HG03097 (cell line): ENCODE results near the gene SPSB1.
"Not testable (repeated sequence)": the region's sequence is repeated elsewhere in the genome, so short reads cannot be mapped to it uniquely, and the experiment has no call there.

Experiments used
- ATAC-seq: cut with Tn5 transposase; IDR thresholded peaks from one replicate; pipeline ENCODE4 v1.9.1; 2021; ENCODE audit not compliant: unreplicated experiment, low FRiP score

Gene SPSB1

DNA sequence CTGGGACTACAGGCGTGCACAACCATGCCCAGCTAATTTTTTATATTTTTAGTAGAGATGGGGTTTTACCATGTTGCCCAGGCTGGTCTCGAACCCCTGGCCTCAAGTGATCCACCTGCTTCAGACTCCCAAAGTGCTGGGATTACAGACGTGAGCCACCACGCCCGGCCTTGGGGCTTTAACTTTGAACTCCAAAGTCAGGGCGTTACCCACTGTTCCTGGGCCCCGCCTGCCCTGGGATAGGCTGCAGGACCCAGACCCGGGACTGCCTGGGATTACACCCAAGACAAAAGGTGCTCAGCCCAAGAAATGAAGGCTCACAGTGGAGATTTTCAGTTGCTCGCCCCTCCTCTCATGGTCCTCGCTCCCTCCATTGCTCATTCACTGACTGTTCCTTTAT is 92.7 kb downstream of the SPSB1 start:
- not testable (repeated sequence) for ATAC-seq

DNA sequence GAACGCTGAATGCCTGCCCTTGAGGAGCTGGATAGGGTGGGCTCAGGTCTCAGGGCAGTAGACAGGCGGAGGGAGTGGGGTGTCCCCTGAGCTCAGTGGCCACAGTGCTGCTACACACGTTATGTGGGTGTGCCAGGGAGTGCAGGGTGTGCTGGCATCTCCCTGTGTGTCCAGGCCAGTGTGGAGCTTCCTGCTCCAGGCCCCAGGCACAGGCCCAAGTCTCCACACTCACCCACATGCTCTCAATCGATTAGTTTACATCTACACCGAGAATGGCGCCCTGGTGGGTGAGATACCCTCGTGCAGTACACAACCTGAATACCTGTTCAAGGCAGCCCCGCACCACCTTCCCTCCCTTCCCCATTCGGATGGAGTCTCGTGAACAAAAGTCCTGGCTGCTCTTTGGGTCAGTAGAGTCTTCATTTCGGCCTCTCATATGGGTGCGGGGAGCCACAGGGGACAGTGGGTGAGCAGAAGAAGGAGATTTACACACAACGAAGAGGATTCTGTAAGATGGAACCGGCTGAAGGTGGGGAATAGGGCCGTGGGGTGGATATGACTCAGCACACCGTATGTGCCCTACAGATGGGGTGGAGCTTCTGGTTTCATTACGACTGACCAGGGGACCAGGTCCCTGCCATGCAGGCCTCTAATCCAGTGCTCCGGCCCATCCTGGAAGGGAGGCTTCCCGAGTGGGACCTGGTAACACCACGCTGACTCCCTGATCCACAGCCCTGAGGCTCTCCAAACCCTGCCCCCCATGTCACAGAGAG is 93.3 kb downstream of the SPSB1 start:
- no peak for ATAC-seq

DNA sequence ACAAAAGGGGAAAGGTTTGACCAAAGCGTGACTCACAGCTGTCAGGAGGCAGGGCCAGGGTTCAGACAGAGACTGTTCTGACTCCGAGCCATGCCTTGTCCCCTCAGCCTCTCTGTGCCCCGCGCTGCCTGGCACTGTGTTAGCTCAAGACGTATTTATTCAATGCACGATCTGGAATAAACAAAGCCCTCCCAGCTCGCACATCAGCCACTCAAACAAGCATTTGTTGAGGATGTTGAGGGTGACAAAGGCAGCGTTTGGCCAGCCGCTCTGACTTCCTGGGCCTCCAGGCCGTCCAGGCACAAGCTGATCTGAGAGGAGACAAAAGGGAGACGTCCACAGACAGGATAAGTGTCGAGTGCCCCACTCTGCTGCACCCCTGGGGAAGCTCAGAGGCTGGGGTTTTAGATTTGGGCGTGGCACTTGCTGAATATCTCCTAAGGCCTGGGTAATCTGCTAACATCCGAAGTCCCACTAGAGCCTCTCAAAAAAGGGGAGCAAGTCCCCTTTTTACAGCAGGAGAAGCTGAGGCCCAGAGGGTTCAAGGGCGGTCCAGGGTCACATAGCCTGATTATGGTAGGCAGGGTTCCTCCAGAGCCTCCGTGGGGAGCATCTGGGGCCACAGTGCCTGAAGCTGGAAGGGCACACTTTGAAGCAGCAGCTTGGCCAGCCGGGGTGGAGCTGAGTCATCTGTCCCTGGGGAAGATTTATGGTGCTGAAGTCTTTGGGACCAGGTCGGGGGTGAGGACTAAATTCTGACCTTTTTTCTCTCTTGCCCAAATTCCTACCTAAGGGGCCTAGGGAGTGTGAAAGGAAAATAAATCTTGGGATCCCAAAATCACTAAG is 95.9 kb downstream of the SPSB1 start:
- ATAC-seq, result no peak

DNA sequence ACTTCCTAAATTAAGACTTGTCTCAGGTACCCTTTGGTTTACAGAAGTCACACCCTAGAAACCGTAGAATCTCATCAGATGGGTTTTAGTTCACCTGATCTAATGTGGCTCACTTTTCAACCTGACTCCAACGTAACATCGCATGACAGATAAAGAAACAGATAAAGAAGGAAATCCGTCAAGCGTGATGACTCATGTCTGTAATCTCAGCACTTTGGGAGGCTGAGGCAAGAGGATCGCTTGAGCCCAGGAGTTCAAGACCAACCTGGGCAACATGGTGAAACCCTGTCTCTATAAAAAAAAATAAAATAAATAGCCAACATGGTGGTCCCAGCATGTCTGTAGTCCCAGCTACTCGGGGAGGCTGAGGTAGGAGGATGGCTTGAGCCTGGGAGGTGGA is 97.3 kb downstream of the SPSB1 start:
- no peak for ATAC-seq

DNA sequence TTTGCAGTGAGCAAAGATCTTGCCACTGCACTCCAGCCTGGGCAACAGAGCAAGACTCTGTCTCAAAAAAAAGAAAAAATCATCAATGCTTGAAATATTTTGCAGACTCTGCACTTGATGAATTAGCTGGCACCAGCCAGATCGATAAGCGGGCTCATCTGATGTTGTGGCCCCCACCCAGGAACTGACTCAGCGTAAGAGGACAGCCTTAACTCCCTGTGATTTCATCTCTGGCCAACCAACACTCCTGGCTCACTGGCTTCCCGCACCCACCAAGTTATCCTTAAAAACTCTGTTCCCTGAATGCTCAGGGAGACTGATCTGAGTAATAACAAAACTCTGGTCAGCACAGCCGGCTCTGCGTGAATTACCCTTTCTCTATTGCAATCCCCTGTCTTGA is 98.9 kb downstream of the SPSB1 start:
- ATAC-seq, result no peak

DNA sequence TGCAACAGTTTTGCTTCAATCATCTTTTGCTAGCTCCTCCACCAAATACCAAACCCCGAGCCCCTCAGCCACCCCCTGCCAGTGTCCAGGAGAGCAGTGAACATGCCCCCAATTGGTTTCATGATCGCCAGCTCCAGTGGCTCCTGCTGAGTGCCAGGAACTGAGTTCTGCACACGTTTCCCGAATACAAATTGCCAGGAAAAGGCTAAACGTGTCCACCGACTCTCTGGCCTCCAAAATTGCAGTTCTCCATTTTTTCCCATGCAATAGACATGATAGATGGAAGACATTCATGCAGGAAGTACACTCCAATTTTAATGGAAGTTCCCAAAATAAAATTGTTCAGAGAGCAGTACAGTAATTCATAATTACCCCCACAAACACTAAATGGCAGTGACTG is 101.3 kb downstream of the SPSB1 start:
- no peak for ATAC-seq

DNA sequence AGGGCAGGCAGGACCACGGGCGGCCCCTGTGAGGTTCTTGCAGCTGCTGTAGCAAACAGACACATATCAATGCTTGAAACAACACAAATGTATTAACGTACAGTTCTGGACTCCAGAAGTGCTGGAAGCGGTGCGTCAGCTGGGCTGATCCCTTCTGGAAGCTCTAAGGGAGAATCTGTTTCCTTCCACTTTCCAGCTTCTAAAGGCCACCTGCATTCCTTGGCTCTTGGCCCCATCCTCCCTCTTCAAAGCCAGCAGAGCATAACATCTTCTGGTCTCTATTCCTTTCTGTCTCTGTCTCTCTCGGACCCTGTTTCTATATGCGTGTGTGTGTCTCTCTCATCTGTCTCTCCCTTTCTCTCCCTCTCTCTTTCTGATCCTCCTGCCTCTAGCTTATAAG is 102.3 kb downstream of the SPSB1 start:
- ATAC-seq, result no peak

DNA sequence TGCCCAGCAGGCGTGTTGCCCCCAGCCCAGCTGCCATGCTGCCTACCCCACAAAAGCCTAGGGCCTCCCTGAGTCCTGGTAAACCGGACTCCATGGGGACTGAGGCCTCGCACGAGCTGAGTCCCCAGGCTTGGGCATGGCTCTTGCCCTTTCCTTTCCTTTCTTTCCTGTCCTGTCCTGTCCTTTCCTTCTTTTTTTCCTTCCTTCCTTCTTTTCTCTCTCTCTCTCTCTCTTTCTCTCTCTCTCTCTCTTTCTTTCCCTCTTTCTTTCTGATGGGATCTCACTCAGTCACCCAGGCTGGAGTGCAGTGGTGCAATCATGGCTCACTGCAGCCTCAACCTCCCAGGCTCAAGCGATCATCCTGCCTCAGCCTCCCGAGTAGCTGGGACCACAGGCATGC is 104.4 kb downstream of the SPSB1 start:
- ATAC-seq, result no peak

DNA sequence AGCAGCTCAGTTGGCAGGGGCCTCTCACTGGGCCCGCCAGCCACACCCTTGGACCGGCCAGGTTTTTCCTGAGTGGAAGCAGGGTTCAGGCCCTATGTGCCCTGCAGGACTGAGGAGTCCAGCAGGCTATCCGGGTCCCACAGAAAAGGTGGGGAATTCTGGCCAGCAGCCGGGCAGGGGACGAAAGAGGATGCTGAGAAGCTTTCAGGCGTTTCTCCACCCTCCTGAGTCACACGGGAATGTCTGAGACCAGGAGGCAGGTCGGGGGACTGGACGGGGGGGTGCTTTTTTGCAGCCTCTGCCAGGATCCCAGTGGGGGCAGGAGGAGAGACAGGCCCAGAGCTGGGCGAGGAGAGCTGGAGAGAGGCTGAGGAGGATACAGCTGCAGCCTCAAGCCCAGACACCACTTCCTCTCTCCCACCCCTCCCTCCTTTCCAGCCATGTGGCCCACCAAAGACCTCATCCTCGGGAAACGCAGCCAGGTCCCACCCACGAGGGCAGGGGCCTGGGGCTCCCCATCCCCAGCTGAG is 105.4 kb downstream of the SPSB1 start:
- no peak for ATAC-seq

DNA sequence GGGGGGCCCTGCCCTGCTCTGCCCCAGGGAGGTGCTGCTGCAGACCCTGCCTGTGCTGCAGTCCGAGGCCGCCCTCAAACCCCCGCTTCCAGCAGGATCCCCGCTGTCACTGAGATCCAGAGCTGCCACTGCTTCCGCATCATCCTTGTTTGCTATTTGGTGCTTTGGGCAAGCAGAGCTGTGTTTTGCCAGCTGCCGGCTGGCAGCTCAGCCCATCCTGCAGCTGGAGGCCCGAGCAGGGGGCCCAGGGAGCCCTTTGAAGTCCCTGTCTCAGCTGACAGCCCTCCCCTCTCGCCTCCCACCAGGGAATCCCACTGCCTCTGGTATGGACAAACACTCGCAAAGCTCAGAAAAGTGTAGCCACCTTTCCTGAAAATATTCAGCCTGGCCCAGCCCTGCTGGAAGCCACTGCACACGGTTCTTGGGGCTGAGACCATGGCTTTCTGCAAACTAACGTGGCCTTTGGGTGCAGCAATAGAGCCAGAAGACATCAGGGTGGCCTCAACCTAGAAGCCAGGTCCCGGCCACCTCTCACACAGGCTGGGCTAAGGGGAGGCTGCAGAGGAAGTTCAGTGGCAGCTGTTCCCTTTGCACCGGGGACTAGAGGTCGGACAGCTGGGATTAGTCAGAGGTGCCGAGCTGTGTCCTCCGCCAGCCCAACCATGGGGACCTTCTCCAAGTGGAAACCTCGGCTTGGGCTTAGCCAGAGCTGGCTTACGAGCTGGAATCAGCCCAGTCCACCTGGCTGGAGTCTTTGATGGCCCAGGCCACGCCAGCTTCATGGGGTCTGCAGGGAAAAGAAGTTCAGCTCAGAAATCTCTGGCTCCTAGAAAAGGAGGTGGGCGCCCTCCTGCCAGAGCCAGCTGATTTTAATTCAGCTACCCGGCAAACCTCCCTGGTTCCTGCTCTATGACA is 107.1 kb downstream of the SPSB1 start:
- no peak for ATAC-seq

DNA sequence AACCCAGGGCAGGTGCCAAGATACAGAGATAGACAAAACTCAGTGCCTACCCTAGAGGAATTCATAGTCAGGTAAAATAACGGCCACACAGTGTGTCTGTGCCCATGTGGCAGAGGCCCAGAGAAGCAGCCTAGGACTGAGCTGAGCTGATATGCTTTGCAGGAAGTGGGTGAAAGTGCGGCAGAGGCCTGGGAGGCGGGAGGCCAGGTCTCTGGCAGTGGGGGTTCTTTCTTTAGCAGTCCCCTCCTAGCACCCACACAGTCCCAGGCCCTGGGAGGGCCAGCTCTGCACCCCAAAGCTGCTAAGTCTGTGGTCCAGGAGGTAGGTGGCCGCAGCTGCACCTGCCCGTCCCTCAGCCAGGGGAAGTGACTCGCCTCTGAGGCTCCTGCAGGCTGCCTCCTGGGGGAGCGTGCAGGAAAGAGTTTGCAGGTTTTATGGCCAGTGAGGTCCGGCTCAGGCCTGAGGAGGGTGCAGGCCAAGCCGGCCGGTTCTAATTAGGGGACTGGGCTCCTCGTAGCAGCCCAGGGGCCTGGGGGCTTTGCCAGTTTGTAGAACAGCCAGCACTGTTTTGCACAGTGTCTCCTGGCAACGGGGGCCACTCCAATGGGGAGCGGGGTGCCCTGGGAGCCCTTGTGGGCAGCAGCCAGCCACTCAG is 107.9 kb downstream of the SPSB1 start:
- ATAC-seq, result no peak

DNA sequence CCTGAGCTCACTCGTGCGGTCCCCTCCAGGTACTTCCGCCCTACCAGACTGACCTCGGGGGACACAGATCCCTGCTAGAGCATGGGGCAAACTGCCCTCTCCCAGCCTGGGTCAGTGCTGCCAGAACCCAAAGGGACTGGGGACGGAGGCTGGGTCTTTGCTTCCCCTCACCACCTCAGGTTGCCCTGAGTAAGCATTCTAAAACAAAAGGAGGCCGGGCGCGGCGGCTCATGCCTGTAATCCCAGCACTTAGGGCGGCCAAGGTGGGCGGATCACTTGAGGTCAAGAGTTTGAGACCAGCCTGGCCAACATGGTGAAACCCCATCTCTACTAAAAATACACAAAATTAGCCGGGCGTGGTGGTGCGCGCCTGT is 108.4 kb downstream of the SPSB1 start:
- no peak for ATAC-seq

DNA sequence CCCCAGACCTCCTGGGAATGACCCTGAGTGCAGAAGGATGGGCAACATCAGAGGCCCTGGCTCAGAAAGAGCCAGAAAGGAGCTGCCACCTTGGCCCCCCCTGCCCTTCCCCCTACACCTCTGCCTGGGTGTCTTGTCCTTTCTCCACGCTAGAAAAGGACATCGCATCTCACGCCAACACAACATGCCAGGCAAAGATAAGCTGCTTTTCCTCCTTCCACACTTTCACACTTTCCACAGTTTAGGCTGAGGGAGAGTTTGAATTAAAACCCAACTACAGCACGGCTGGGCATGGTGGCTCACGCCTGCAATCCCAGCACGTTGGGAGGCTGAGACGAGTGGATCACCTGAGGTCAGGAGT is 109.5 kb downstream of the SPSB1 start:
- ATAC-seq, result no peak

DNA sequence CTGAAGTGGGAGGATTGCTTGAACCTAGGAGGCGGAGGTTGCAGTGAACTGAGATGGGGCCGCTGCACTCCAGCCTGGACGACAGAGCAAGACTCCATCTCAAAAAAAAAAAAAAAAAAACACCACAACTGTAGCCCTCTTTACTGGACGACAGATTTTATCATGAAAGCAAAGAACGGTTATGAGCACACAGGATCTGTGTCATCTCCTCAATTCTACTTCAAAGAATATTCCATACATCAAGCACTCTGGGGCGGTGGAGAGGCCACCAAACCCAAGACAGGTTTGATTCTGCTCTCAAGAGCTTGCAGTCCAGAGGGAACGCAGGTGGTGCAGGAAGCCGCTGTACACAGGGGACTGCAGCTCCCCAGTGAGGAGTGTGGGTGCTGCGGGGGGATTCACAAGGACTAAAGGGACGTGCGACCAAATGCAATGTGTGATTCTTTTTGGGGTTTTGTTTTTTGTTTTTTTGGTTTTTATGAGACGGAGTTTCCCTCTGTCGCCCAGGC is 110.1 kb downstream of the SPSB1 start:
- no peak for ATAC-seq

DNA sequence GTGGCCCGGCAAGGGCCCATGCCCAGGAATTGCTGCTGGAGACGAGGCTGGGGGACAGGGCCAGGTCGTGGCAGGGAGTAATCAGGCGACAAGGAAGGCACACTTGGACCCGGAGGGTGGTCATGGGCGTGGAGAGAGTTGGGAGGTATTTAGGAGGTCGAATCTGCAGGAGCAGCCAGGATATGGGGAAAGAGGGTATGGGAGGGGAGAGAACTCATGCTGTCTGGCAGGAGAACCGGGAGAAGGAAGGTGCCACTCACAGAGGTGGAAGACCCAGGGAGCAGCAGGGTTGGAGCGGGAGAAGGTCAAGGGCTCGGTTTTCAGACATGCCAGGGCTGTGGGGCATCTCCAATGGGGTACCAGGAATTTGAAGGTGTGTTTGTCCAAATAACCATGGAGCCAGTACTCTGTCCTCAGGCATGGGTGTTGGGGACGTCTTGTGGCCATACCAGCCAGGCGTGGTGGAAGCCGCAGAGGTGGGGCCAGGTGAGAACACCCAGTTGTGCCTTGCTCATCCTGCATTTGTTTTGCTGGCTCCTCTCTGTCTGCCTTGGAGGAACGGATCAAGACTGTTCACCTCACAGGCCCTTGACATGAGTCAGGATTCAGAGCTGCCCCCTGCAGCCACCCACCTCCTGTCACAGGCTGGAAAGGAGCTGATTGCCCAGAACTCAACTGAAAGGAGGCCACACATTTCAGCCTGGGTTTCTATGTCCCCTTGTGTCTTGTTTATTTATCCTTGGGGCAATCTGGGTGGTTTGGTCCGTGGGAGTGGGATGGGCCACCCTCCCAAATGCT is 111.6 kb downstream of the SPSB1 start:
- ATAC-seq, result no peak

DNA sequence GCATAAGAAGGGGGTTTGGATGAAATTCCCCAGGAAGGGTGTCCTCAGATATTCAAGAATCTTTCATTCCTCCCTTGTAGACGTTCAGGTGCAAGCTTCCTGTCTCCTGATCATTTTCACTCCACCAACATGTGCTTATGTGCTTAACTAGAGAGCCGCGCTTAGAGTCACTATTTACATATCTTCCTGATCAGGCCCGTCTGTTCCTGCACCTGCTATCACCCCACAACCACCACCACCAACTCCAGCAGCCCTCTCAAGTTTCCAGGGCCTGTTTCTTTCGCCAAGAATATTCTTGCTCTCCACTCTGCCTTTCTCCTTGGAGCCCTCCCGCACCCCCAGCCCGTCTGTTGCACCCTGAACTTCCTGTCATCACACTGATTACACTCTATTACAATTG is 113.4 kb downstream of the SPSB1 start:
- ATAC-seq, result no peak

DNA sequence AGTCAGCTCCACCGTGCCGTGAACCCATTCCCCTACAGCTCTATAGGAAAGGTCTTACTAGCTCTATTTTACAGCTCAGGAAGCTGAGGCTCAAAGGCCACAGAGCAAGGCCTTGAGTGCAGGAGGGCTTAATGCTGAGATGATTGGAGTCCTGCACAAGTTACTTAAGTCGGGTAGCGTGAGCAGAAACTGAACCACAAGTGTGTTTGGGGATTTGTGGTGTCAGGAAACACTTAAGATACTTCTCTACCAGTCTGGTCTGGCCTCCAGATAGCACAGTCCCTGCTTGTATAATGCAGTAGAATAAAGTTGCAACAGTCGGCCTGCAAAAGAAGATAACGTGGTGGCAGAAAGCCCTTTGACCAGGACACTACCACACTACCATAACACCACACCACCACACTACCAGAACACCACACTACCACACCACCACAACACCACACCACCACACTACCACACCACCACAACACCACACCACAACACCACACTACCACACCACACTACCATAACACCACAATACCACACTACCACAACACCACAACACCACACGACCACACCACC is 118.1 kb downstream of the SPSB1 start:
- no peak for ATAC-seq

DNA sequence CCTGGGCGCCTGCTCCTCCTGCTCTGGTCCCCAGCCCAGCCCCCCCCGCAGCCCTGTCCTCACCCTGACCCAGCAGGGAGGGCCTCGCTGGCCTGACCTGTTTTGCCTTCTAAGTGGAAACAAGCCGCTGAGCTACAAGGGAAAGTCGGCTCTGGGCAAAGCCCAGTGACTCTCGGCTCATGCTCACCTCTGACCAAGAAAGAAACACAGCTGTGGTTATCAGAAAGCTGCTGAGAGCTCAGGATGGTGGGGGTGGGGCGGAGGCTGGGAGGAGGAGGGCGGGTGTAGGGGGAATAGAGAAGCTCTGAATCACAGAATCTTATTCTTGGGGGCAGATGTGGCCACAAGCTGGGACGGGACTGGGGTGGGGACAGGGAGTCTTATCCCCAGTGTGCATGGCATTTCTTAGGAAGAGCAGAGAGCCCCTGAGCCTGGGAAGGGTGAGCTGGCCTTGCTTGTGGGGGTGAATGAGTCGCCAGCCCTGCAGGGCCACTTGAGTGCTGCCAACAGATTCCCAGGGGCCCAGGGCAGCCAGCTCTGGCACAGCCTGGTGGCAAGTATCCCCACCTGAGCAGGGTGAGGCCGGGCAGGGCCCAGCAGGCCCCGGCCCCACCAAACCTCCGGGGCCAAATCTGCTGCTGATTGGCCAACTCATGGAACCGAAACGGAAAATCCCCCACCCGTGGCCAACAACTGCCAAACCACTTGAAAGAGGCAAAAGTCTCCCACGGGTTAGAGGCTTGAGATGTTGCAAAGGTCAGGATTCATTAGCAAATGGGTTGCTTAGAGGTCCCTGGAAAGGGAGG is 120.6 kb downstream of the SPSB1 start:
- peak; percentile 51 for ATAC-seq
